ENCODE measurements around the gene ETS1.

The ETS1 gene

GRCh38 chr11:128590587-128590986 lies 3.2 kb upstream of the ETS1 start:
- TF ChIP-seq REST (IDR thresholded peaks at IDR 0.05; ENCODE audit: insufficient read depth in 1 of 2, low read depth in 2 of 2, low read length in 2 of 2) (no peak), FOXP2 (optimal IDR thresholded peaks at IDR 0.05; ENCODE audit: borderline replicate concordance, extremely low read depth, extremely low read length, insufficient read depth) (no peak), TAF1 (IDR thresholded peaks at IDR 0.05; ENCODE audit: borderline replicate concordance, insufficient read depth, low read length) (no peak), SIN3A (IDR thresholded peaks at IDR 0.05; ENCODE audit: borderline replicate concordance, insufficient read depth, low read length) (no peak), POLR2AphosphoS5 (IDR thresholded peaks at IDR 0.05; ENCODE audit: low read depth, low read length) (no peak)

- no peak for TF ChIP-seq REST (IDR thresholded peaks at IDR 0.05; ENCODE audit: insufficient read depth in 1 of 2, low read depth in 2 of 2, low read length in 2 of 2)
- TF ChIP-seq FOXP2 (optimal IDR thresholded peaks at IDR 0.05; ENCODE audit: borderline replicate concordance, extremely low read depth, extremely low read length, insufficient read depth), result no peak
- TF ChIP-seq POLR2AphosphoS5 (IDR thresholded peaks at IDR 0.05; ENCODE audit: low read depth, low read length), result no peak
- TF ChIP-seq SIN3A (IDR thresholded peaks at IDR 0.05; ENCODE audit: borderline replicate concordance, insufficient read depth, low read length), result no peak
- no peak for TF ChIP-seq TAF1 (IDR thresholded peaks at IDR 0.05; ENCODE audit: borderline replicate concordance, insufficient read depth, low read length)
Observed at GRCh38 chr11:128589998-128590397, 2.6 kb upstream of the ETS1 start.

GRCh38 chr11:128588093-128588492 lies 735 bp upstream of the ETS1 start:
- no peak for TF ChIP-seq SIN3A (IDR thresholded peaks at IDR 0.05; ENCODE audit: borderline replicate concordance, insufficient read depth, low read length)
- TF ChIP-seq REST (IDR thresholded peaks at IDR 0.05; ENCODE audit: insufficient read depth in 1 of 2, low read depth in 2 of 2, low read length in 2 of 2), result no peak

GRCh38 chr11:128586689-128587088 lies 669 bp downstream of the ETS1 start:
- TF ChIP-seq TAF1 (IDR thresholded peaks at IDR 0.05; ENCODE audit: borderline replicate concordance, insufficient read depth, low read length) (no peak), FOXP2 (optimal IDR thresholded peaks at IDR 0.05; ENCODE audit: borderline replicate concordance, extremely low read depth, extremely low read length, insufficient read depth) (no peak), REST (IDR thresholded peaks at IDR 0.05; ENCODE audit: insufficient read depth in 1 of 2, low read depth in 2 of 2, low read length in 2 of 2) (no peak), SIN3A (IDR thresholded peaks at IDR 0.05; ENCODE audit: borderline replicate concordance, insufficient read depth, low read length) (no peak), POLR2AphosphoS5 (IDR thresholded peaks at IDR 0.05; ENCODE audit: low read depth, low read length) (no peak)

GRCh38 chr11:128585498-128586238 lies 1.7 kb downstream of the ETS1 start:
- no peak for TF ChIP-seq POLR2AphosphoS5 (IDR thresholded peaks at IDR 0.05; ENCODE audit: low read depth, low read length)
- TF ChIP-seq FOXP2 (optimal IDR thresholded peaks at IDR 0.05; ENCODE audit: borderline replicate concordance, extremely low read depth, extremely low read length, insufficient read depth), result no peak
- TF ChIP-seq SIN3A (IDR thresholded peaks at IDR 0.05; ENCODE audit: borderline replicate concordance, insufficient read depth, low read length), result no peak
- no peak for TF ChIP-seq REST (IDR thresholded peaks at IDR 0.05; ENCODE audit: insufficient read depth in 1 of 2, low read depth in 2 of 2, low read length in 2 of 2)
- TF ChIP-seq TAF1 (IDR thresholded peaks at IDR 0.05; ENCODE audit: borderline replicate concordance, insufficient read depth, low read length), result no peak
